ENCODE results near the gene PRR22. TPM values are rescaled to one million over a fixed set of nuclear protein-coding genes. Genes with fewer than 3 reads are reported as not detected.

Gene PRR22
- total and polyA plus RNA-seq, 9 of the 15 experiments (the other 6 are each of a cell fraction or from before 2014, with no cell fraction given), result 0.03 to 12.0 (median 2.0) TPM; not detected in 1

- no peak overlapping the region for H3K4me2 ChIP-seq (ENCODE audit: insufficient read depth, low read length)
- no peak for DNase-seq (ENCODE audit: extremely low read depth in 1 of 4, low spot score in 3 of 4)
- no TSS peak for BruUV-seq (replicated peaks)
- no peaks in the 10 kb centered on the region for H3K27me3 ChIP-seq (ENCODE audit: control insufficient read depth in 2 of 2, insufficient read depth in 2 of 2, low read length in 2 of 2)
- no peaks in the 10 kb centered on the region for H3K9me3 ChIP-seq (replicated peaks; ENCODE audit: control insufficient read depth, insufficient read depth, low read depth, low read length)
- H3K27ac ChIP-seq (ENCODE audit: extremely low read depth, low read depth, low read length), result no peak overlapping the region
- no peak for ATAC-seq
- intact Hi-C loops (cut with micrococcal nuclease), result no loop called here
- H2AFZ ChIP-seq (ENCODE audit: low read depth, low read length), result no peak overlapping the region
- no peaks in the 10 kb centered on the region for H3K36me3 ChIP-seq (ENCODE audit: control insufficient read depth, insufficient read depth, low read length)
- in situ Hi-C loops (cut with MboI), result no loop called here
- no peaks in the 10 kb centered on the region for H4K20me1 ChIP-seq (replicated peaks; ENCODE audit: control insufficient read depth, insufficient read depth, low read length)
- H3K9me1 ChIP-seq (ENCODE audit: control insufficient read depth, insufficient read depth, low read length), result no peaks in the 10 kb centered on the region
- H3K79me2 ChIP-seq (ENCODE audit: control insufficient read depth, insufficient read depth, low read length), result no peaks in the 10 kb centered on the region
- H3K9ac ChIP-seq (ENCODE audit: insufficient read depth in 1 of 2, low read depth in 2 of 2, low read length in 2 of 2), result peak overlapping the region in 1 of 2 experiments; percentile 58; a peak in 2 of 4 replicates
- ChIA-PET CTCF (ENCODE audit: low intra/inter-chr PET ratio) (no interaction called here), POLR2A (no interaction called here)
- no peak overlapping the region for H3K4me3 ChIP-seq
- TF ChIP-seq USF1 (CRISPR knock-in tag; IDR thresholded peaks at IDR 0.05) (no peak), HMG20B (CRISPR knock-in tag; IDR thresholded peaks at IDR 0.05) (no peak), RUNX1 (IDR thresholded peaks at IDR 0.05; ENCODE audit: low read depth) (no peak), CUX1 (CRISPR knock-in tag; IDR thresholded peaks at IDR 0.05) (no peak), KAT2B (IDR thresholded peaks at IDR 0.05; ENCODE audit: low read depth, low read length) (no peak), PHF21A (IDR thresholded peaks at IDR 0.05; ENCODE audit: borderline replicate concordance, low read depth) (no peak), NCOA4 (IDR thresholded peaks at IDR 0.05; ENCODE audit: partially characterized antibody) (no peak), NFXL1 (CRISPR knock-in tag; IDR thresholded peaks at IDR 0.05) (no peak), PHF20 (IDR thresholded peaks at IDR 0.05; ENCODE audit: partially characterized antibody) (no peak), CREBBP (IDR thresholded peaks at IDR 0.05; ENCODE audit: low read depth, low read length) (no peak)
- H3K4me1 ChIP-seq (replicated peaks in 1 of 2; ENCODE audit: control insufficient read depth in 2 of 2, insufficient read depth in 2 of 2, low read length in 2 of 2), result peaks cover 0 to 13% of the 10 kb centered on the region in 2 experiments; a peak in 2 of 5 replicates
- WGBS (ENCODE audit: insufficient coverage, low coverage, missing lambda C conversion rate), result 67% methylated on average over 9 of the region's 10 CpGs
- no peak for FAIRE-seq
Observed at GRCh38 chr19:5818594-5818993, 34.0 kb upstream of the PRR22 start.

Data from K562 (cell line).